Muscle layer of colon (tissue), 2 donors: ENCODE measurements around the gene ANGEL2.
"Not testable (repeated sequence)": the region's sequence is repeated elsewhere in the genome, so short reads cannot be mapped to it uniquely, and the experiment has no call there.

Source experiments
- H3K27ac ChIP-seq: one replicate; pipeline ENCODE4 v1.7.0; 2013; ENCODE audit warnings: low read depth, mild to moderate bottlenecking, low read length, moderate library complexity
- H3K27me3 ChIP-seq, 2 donors: one replicate each; pipeline ENCODE4 v1.7.0; 2013; ENCODE audit warnings: low read length in 2 of 2, mild to moderate bottlenecking in 2 of 2; ENCODE audit not compliant: insufficient read depth in 2 of 2, control insufficient read depth in 1 of 2
- H3K36me3 ChIP-seq: one replicate; pipeline ENCODE4 v1.7.0; 2013; ENCODE audit warnings: mild to moderate bottlenecking, low read length; ENCODE audit not compliant: insufficient read depth
- H3K4me1 ChIP-seq: one replicate; pipeline ENCODE4 v1.7.0; 2013; ENCODE audit warnings: mild to moderate bottlenecking, low read length; ENCODE audit not compliant: insufficient read depth
- H3K4me3 ChIP-seq, 2 donors: one replicate each; pipeline ENCODE4 v1.7.0; 2013; ENCODE audit warnings: low read length in 2 of 2, low read depth in 1 of 2, mild to moderate bottlenecking in 1 of 2, moderate library complexity in 1 of 2
- H3K9ac ChIP-seq: one replicate; pipeline ENCODE4 v1.7.0; 2013; ENCODE audit warnings: low read length
- H3K9me3 ChIP-seq: one replicate; pipeline ENCODE4 v1.7.0; 2013; ENCODE audit warnings: mild to moderate bottlenecking, low read length
- donor health status: abdominal sarcoma.
- donor health status: Adenocarcinoma of cecum.

The ANGEL2 gene

DNA sequence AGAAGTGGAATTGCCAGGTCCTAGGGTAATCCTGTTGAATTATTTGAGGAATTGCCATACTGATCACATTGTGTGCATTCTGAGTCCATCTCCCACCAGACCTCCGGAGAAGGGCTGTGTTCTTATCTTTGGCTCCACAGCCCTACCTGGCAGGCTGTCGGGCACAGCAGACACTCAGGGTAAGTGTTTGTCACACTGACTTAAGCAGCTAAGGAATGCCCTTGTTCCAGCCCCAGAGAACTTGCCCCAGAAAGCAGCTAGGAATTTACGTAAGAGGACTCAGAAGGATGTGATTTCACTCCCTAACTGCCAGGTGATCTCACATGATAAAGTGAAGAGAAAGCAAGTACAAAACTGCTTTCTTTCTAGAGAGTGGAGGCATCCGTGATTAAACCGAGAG lies 44.4 kb downstream of the ANGEL2 start:
- H3K36me3 ChIP-seq: no peaks in the 10 kb centered on the region
- no peaks in the 10 kb centered on the region for H3K4me1 ChIP-seq
- no peak overlapping the region for H3K4me3 ChIP-seq
- no peak overlapping the region for H3K9ac ChIP-seq
- H3K9me3 ChIP-seq: no peaks in the 10 kb centered on the region
- H3K27me3 ChIP-seq: no peaks in the 10 kb centered on the region
- no peak overlapping the region for H3K27ac ChIP-seq

DNA sequence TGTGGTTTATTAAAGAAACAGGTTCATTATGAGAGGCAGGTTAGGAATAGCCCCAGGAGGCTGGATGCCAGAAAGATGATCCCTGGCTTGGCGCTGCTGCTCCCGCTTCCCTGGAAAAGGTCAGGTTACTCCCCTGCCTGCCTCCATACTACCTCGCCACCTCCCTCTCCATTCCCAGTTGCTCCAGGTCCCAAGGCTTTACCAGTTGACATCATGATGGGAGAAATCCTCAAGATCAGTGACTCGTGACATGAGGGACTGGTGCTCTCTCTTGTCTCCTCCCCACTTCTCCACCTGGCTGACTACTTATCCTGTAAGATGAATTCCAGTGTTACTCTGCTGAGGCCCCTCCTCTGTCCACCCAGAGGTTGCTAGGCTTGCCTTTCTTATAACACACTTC lies 45.6 kb downstream of the ANGEL2 start:
- no peaks in the 10 kb centered on the region for H3K36me3 ChIP-seq
- no peaks in the 10 kb centered on the region for H3K9me3 ChIP-seq
- no peaks in the 10 kb centered on the region for H3K4me1 ChIP-seq
- no peak overlapping the region for H3K9ac ChIP-seq
- no peaks in the 10 kb centered on the region for H3K27me3 ChIP-seq
- no peak overlapping the region for H3K27ac ChIP-seq
- H3K4me3 ChIP-seq: no peak overlapping the region

DNA sequence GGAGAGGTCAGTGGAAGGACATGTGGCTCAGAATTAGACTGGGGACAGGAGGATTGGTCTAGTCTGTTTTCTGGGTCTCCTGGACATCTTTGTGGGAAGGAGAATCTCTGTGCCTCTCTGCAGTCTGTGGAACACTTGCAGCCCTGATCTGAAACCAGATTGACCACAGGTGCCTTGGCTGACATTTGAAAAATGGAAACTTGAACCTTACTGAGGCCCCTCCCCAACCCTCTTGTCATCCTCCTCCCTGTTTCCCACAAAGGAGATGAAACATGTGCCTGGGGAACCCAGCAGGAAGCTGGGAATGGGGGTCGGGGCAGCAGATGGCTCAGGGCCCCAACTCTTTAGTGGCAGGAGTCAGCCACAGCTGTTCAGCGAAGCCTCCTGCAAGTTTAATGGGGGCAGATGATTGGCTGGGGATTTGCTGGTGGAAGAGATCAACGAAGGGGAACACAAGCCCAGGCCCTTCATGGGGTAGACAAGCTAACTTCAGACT lies 47.3 kb downstream of the ANGEL2 start:
- no peaks in the 10 kb centered on the region for H3K4me1 ChIP-seq
- no peak overlapping the region for H3K4me3 ChIP-seq
- no peaks in the 10 kb centered on the region for H3K27me3 ChIP-seq
- no peaks in the 10 kb centered on the region for H3K36me3 ChIP-seq
- H3K9me3 ChIP-seq: no peaks in the 10 kb centered on the region
- H3K9ac ChIP-seq: no peak overlapping the region
- no peak overlapping the region for H3K27ac ChIP-seq

DNA sequence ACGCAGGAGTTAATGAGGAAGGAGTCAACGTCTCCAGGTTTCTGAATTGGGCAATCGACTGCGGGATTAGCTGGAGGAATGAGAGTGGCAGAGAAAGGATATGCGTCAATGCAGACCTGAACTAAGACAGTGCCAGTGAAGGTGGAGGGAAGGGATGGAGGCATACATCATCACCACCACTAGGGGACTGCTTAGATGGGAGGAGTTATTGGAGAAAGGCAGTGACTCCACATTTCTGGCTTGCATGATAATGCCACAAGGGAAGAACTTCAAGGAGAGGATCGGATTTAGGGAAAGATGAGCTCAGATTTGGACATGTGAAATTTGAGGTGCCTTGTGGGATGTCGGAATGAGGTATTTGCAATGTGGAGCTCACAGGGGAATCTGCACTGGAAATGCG lies 47.9 kb downstream of the ANGEL2 start:
- Histone ChIP-seq H3K27me3 (no peaks in the 10 kb centered on the region), H3K36me3 (no peaks in the 10 kb centered on the region), H3K4me3 (no peak overlapping the region), H3K9ac (no peak overlapping the region), H3K9me3 (no peaks in the 10 kb centered on the region), H3K4me1 (no peaks in the 10 kb centered on the region), H3K27ac (no peak overlapping the region)

DNA sequence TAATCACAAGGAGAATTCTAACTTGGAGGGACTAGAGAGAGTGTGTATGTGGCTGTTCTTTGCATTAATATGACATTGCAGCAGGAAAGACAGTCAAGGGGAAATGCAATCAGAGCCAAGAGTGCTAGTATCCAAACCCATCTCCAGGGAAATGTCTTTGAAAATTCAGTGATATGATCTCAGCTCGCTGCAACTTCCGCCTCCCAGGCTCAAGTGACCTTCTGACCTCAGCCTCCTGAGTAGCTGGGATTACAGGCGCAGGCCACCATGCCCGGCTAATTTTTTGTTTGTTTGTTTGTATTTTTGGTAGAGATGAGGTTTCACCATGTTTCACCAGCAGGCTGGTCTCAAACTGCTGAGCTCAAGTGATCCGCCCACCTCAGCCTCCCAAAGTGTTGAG lies 49.1 kb downstream of the ANGEL2 start:
- H3K9me3 ChIP-seq: no peaks in the 10 kb centered on the region
- H3K9ac ChIP-seq: no peak overlapping the region
- H3K36me3 ChIP-seq: no peaks in the 10 kb centered on the region
- H3K27ac ChIP-seq: no peak overlapping the region
- no peaks in the 10 kb centered on the region for H3K27me3 ChIP-seq
- no peaks in the 10 kb centered on the region for H3K4me1 ChIP-seq
- no peak overlapping the region for H3K4me3 ChIP-seq

DNA sequence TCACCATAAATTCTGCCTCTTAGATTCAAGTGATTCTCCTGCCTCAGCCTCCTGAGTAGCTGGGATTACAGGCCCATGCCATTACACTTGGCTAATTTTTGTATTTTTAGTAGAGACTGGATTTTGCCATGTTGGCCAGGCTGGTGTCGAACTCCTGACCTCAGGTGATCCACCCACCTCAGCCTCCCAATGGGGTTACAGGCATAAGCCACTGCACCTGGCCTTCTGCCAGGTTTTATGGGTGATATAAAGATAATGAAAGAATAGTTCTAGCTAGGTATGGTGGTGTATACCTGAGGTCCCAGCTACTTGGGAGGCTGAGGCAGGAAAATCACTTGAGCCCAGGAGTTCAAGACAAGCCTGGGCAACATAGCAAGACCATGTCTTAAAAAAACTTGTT lies 50.7 kb downstream of the ANGEL2 start:
- H3K9me3 ChIP-seq, H3K4me3 ChIP-seq, H3K27ac ChIP-seq, H3K4me1 ChIP-seq, H3K36me3 ChIP-seq, H3K27me3 ChIP-seq, H3K9ac ChIP-seq: not testable (repeated sequence)

DNA sequence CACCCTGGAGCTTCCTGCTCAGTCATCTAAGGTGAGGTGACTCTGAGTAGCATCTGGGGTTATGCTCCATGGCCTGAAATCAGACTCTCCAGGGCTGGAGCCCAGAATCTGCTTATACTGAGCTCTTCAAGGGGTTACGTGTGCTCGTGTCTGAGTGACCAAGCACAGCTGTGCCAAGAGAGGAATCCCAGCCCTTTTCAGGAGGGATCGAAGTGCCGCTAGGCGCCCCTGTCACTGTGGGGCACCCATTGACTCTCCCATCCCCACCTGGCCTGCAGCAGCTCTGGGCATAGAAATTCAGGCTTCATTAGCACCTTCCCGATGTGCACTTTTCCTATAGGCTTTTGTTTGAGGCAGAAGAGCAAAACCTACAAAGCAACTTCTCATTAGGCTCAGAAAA lies 51.6 kb downstream of the ANGEL2 start:
- Histone ChIP-seq H3K36me3 (no peaks in the 10 kb centered on the region), H3K4me3 (no peak overlapping the region), H3K9ac (no peak overlapping the region), H3K27me3 (no peaks in the 10 kb centered on the region), H3K4me1 (no peaks in the 10 kb centered on the region), H3K27ac (no peak overlapping the region), H3K9me3 (no peaks in the 10 kb centered on the region)

DNA sequence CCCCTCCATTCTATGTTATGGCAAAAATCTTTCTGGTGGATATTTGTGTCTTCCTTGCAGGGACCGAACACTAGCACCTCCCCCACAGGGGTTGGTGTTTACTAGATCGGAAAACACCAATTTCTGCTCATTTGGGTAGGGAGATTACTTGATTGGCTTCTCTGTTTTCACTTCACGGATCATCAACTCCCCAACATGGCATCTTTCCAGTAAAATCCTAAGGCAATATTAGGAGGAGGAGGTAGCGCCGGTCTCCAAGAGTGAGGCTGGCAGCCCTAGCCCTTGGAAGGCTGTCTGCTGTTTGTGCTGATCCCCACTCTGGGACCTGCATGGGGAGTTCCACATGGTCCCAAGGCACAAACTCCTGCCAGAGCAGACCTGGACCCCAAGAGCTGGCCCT lies 53.2 kb downstream of the ANGEL2 start:
- H3K9me3 ChIP-seq: no peaks in the 10 kb centered on the region
- no peaks in the 10 kb centered on the region for H3K27me3 ChIP-seq
- no peak overlapping the region for H3K9ac ChIP-seq
- no peaks in the 10 kb centered on the region for H3K4me1 ChIP-seq
- no peak overlapping the region for H3K4me3 ChIP-seq
- H3K36me3 ChIP-seq: no peaks in the 10 kb centered on the region
- H3K27ac ChIP-seq: no peak overlapping the region

DNA sequence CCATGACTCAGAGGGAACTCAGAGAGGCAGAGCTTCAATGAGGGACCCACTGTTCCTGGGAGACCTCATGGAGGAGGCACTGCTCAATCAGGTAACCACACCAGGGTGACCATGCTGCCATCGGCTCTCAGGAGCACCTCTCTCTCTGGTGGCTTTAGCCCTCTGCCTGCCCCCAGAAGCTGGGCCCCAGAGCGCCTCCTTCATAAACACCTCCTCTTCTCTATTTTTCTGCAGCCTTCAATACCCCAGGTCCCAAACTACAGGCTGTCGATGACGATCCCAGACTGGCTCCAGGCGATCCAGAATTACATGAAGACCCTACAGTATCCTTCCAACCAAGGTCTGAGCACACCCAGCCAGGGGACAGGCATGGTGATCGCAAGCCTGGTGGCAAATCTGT lies 54.7 kb downstream of the ANGEL2 start:
- no peak overlapping the region for H3K9ac ChIP-seq
- H3K4me1 ChIP-seq: no peaks in the 10 kb centered on the region
- H3K27ac ChIP-seq: no peak overlapping the region
- no peak overlapping the region for H3K4me3 ChIP-seq
- no peaks in the 10 kb centered on the region for H3K27me3 ChIP-seq
- no peaks in the 10 kb centered on the region for H3K36me3 ChIP-seq
- H3K9me3 ChIP-seq: no peaks in the 10 kb centered on the region

DNA sequence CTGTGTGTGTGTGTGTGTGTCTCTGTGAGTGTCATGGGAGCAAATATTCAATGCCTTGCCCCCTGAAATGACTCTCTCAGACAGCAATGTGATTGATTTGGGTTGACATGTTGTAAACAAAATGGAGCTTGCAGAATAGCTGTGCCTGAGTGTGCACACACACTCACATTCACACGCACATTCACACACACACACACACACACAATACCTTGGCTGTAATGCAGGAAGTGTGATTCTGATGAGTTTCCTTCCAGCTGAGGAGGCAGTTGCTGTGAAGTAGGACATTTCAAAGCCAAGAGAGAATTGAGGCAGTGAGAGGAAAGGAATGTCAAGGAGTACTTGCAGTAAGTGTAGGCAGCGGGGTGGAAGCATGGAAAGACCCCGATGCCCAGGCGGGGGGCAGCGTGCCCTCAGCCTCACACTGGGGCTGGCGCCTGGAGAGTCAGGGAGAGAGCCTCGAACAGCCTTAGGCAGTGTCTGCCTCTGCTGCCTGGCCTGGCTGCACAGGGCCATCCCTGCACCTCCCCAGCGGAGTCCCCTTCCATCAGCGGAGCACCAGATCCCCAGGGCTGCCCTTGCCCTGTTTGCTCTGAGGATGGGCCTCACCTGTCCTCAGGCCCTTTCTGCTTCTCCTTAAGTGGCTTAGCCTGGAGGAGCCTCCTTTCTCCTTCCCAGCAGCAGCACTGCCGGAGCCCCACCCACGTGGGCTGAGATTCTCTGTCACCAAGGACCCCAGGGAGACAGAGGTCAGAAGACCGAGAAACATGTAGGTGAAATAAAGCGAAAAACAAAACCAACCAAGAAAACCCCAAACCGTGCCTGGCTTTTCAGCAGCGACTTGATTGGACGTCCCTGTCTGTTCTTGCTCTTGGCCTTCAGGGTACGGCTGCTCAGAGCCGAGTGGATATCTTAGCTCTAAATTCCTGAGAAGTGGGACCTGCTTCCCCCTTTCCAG lies 56.1 kb downstream of the ANGEL2 start:
- Histone ChIP-seq H3K4me1 (no peaks in the 10 kb centered on the region), H3K27me3 (no peaks in the 10 kb centered on the region), H3K9me3 (no peaks in the 10 kb centered on the region), H3K27ac (no peak overlapping the region), H3K4me3 (no peak overlapping the region), H3K9ac (no peak overlapping the region), H3K36me3 (no peaks in the 10 kb centered on the region)

DNA sequence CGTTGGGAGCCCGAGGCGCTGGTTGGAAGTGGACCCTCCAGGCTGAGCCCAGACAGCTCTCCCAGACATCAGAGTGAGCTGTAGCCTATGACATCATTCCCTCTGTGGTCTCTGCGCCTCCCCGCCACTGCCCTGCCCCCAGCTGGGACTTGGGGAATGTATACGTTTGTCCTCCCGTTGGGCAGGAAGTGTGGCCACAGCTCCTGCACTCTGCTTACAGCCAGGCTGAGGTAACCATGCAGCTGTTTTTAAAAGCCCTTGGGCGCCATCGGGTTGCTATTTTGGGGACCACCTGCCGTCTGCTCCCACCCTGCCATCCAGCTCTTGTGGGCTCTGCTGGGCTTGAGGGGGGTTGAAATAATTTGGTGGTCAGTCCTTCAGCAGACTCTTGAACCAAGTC lies 57.5 kb downstream of the ANGEL2 start:
- H3K36me3 ChIP-seq: no peaks in the 10 kb centered on the region
- H3K4me3 ChIP-seq: no peak overlapping the region
- no peaks in the 10 kb centered on the region for H3K9me3 ChIP-seq
- no peak overlapping the region for H3K9ac ChIP-seq
- no peak overlapping the region for H3K27ac ChIP-seq
- H3K27me3 ChIP-seq: no peaks in the 10 kb centered on the region
- H3K4me1 ChIP-seq: no peaks in the 10 kb centered on the region

DNA sequence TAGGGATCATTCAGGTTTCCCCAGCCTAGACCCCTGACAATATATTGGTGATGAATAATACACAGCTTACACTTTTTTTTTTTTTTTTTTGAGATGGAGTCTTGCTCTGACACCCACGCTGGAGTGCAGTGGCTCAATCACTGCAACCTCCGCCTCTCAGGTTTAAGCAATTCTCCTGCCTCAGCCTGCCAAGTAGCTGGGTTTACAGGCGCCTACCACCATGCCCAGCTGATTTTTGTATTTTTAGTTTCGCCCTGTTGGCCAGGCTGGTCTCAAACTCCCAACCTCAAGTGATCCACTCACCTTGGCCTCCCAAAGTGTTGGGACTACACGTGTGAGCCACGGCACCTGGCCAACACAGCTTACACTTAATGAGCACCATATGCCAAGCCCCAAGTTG lies 58.1 kb downstream of the ANGEL2 start:
- Histone ChIP-seq H3K27me3 (no peaks in the 10 kb centered on the region), H3K4me1 (no peaks in the 10 kb centered on the region), H3K4me3 (no peak overlapping the region), H3K27ac (no peak overlapping the region), H3K36me3 (no peaks in the 10 kb centered on the region), H3K9ac (no peak overlapping the region), H3K9me3 (no peaks in the 10 kb centered on the region)
